RWPE1 (cell line): ENCODE results near the gene GPC5.

Experiments used
- CTCF ChIA-PET: fragments of 350-600 bp; sonication (Branson Sonifier 250); formaldehyde crosslinking; extraction: SDS; loops from one replicate; lab custom pipeline; 2021; lab: Yijun Ruan, JAX
- POLR2A ChIA-PET: fragments of 400-600 bp; formaldehyde crosslinking; extraction: SDS; loops from one replicate; lab custom pipeline; 2020; ENCODE audit warnings: antibody characterized with exemption; ENCODE audit not compliant: low non-redundant PET; lab: Yijun Ruan, JAX
- DNase-seq: peaks from one replicate; pipeline ENCODE4 v3.0.0; 2012; ENCODE audit warnings: low spot score
- H3K27ac ChIP-seq: fragments of 450-650 bp; 2 replicates; pipeline ENCODE4 v1.5.1; 2017
- TF ChIP-seq, protein P1 (sequence below): fragments of 450-650 bp; conservative IDR thresholded peaks from 2 replicates; pipeline ENCODE4 v1.5.1; 2017; ENCODE audit warnings: low read depth, mild to moderate bottlenecking

Gene GPC5

GRCh38 chr13:91383836-91384235 is 14.6 kb upstream of the GPC5 start:
- H3K27ac ChIP-seq = no peak overlapping the region
- CTCF ChIA-PET = no interaction called here
- TF ChIP-seq, protein P1, sequence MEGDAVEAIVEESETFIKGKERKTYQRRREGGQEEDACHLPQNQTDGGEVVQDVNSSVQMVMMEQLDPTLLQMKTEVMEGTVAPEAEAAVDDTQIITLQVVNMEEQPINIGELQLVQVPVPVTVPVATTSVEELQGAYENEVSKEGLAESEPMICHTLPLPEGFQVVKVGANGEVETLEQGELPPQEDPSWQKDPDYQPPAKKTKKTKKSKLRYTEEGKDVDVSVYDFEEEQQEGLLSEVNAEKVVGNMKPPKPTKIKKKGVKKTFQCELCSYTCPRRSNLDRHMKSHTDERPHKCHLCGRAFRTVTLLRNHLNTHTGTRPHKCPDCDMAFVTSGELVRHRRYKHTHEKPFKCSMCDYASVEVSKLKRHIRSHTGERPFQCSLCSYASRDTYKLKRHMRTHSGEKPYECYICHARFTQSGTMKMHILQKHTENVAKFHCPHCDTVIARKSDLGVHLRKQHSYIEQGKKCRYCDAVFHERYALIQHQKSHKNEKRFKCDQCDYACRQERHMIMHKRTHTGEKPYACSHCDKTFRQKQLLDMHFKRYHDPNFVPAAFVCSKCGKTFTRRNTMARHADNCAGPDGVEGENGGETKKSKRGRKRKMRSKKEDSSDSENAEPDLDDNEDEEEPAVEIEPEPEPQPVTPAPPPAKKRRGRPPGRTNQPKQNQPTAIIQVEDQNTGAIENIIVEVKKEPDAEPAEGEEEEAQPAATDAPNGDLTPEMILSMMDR = no peak
- POLR2A ChIA-PET = no interaction called here
- DNase-seq = no peak

DNA sequence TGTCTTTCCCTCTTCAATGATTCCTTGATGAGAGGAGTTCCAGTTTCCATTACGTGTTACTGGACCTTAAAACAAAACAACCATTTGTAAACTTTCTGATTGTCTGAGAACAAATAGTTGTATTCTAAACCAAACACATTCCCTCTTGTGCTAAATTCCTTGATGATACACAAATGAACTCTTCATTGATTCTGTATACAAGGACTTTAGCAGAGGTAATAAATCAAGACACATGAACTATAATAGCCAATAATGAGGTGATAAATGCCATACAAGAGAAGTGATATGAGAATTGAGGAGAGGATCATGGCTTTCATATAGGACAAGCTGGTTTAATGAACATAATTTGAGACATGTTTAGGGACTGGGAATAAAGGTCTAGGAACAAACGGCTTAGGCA is 13.5 kb upstream of the GPC5 start:
- ChIA-PET POLR2A (no interaction called here), CTCF (no interaction called here)
- no peak for DNase-seq
- TF ChIP-seq, protein P1 = no peak
- no peak overlapping the region for H3K27ac ChIP-seq

GRCh38 chr13:91389186-91389585 is 9.2 kb upstream of the GPC5 start:
- POLR2A ChIA-PET = no interaction called here
- DNase-seq = no peak
- CTCF ChIA-PET = no interaction called here
- H3K27ac ChIP-seq = no peak overlapping the region
- TF ChIP-seq, protein P1 = no peak

- DNase-seq = no peak
- POLR2A ChIA-PET = no interaction called here
- TF ChIP-seq, protein P1 = no peak
- CTCF ChIA-PET = interaction anchor here (1.3 kb wide), 1 partner anchor 9 kb away, joined by 4 read pairs; no protein-coding TSS in a partner anchor
- no peak overlapping the region for H3K27ac ChIP-seq
Measured at GRCh38 chr13:91397595-91397994, 826 bp upstream of the GPC5 start.

GRCh38 chr13:91399189-91400062 is 1.0 kb downstream of the GPC5 start:
- DNase-seq = no peak
- ChIA-PET CTCF (no interaction called here), POLR2A (no interaction called here)
- TF ChIP-seq, protein P1 = no peak
- no peak overlapping the region for H3K27ac ChIP-seq

DNA sequence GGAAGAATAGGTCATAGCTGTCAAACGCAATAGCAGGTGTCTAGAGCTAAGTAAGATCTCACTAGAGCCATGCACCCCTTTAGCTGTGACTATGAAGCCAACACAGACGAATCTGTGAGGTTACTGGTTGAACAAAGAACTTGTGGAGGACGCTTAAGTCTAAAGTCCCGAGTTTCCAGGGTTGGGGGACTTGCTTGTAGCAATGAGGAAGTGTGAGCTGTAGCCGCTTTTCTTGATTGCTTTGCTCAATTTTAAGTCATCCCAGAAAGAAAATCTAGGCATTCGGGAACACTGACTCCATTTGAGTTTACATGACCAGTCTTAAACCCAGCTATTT is 1.6 kb downstream of the GPC5 start:
- CTCF ChIA-PET = no interaction called here
- POLR2A ChIA-PET = no interaction called here
- TF ChIP-seq, protein P1 = no peak
- no peak overlapping the region for H3K27ac ChIP-seq
- no peak for DNase-seq
